Esophagus (tissue), 2 donors: ENCODE measurements around the gene TCP11L1. TPM values are rescaled to one million over a fixed set of nuclear protein-coding genes. Genes with fewer than 3 reads are reported as not detected.
"Not testable (repeated sequence)": the region's sequence is repeated elsewhere in the genome, so short reads cannot be mapped to it uniquely, and the experiment has no call there.

ENCODE experiments used
- H3K27ac ChIP-seq, 2 donors: one replicate each; pipeline ENCODE4 v1.5.1; 2013; ENCODE audit warnings: low read depth in 2 of 2, mild to moderate bottlenecking in 2 of 2, inconsistent platforms in 1 of 2, low read length in 1 of 2, moderate library complexity in 1 of 2
- H3K27me3 ChIP-seq, 2 donors: one replicate each; pipeline ENCODE4 v1.6.1; 2013; ENCODE audit warnings: low read length in 2 of 2, control low read depth in 1 of 2, mild to moderate bottlenecking in 1 of 2; ENCODE audit not compliant: insufficient read depth in 2 of 2, control insufficient read depth in 1 of 2
- H3K36me3 ChIP-seq, 2 donors: one replicate each; pipeline ENCODE4 v1.6.1; 2013; ENCODE audit warnings: low read length in 1 of 2; ENCODE audit not compliant: control insufficient read depth in 2 of 2, insufficient read depth in 2 of 2
- H3K4me1 ChIP-seq, 2 donors: one replicate each; pipeline ENCODE4 v1.6.1; 2013; ENCODE audit warnings: low read length in 1 of 2; ENCODE audit not compliant: control insufficient read depth in 2 of 2, insufficient read depth in 2 of 2
- H3K4me3 ChIP-seq, 2 donors: one replicate each; pipeline ENCODE4 v1.5.1; 2013; ENCODE audit warnings: low read length in 2 of 2, mild to moderate bottlenecking in 2 of 2, low read depth in 1 of 2, moderate library complexity in 1 of 2
- H3K9me3 ChIP-seq, 2 donors: one replicate each; pipeline ENCODE4 v1.6.1; 2013; ENCODE audit warnings: mild to moderate bottlenecking in 2 of 2, low read depth in 1 of 2, low read length in 1 of 2, moderate library complexity in 1 of 2; ENCODE audit not compliant: control insufficient read depth in 2 of 2, insufficient read depth in 1 of 2
- WGBS, 2 donors: extraction: QIAGEN DNeasy Blood & Tissue Kit; methylation state at CpG; one replicate each; pipeline ENCODE4 v1.1.7; 2013; 5-methylcytosine and 5-hydroxymethylcytosine counted together
- polyA plus RNA-seq, 2 donors: library from polyadenylated mRNA; stranded (reverse); fragments of 200-250 nt; gene quantifications; one replicate each; pipeline ENCODE4 v1.2.3, GENCODE V29; 2013
- donor health status: healthy with polysubstance abuse.
- donor health status: Bipolar disorder and iron deficiency.

Gene TCP11L1
- polyA plus RNA-seq, 2 donors, result 2.4 to 3.3 TPM

- 67 to 76% methylated on average over 4 of the region's 4 CpGs for WGBS, 2 donors
- Histone ChIP-seq H3K36me3 (no peaks in the 10 kb centered on the region), H3K4me3 (no peak overlapping the region), H3K27ac (no peak overlapping the region), H3K27me3 (no peaks in the 10 kb centered on the region), H3K4me1 (no peaks in the 10 kb centered on the region), H3K9me3 (no peaks in the 10 kb centered on the region)
Observed at GRCh38 chr11:33027846-33028536, 11.4 kb upstream of the TCP11L1 start.

GRCh38 chr11:33028537-33028914, 10.8 kb upstream of the TCP11L1 start:
- no peak overlapping the region for H3K27ac ChIP-seq
- H3K36me3 ChIP-seq, result no peaks in the 10 kb centered on the region
- WGBS, 2 donors, result 80 to 82% methylated on average over 2 of the region's 2 CpGs
- no peak overlapping the region for H3K4me3 ChIP-seq
- H3K9me3 ChIP-seq, result no peaks in the 10 kb centered on the region
- no peaks in the 10 kb centered on the region for H3K27me3 ChIP-seq
- no peaks in the 10 kb centered on the region for H3K4me1 ChIP-seq

GRCh38 chr11:33029218-33029617, 10.2 kb upstream of the TCP11L1 start:
- H3K27ac ChIP-seq, H3K27me3 ChIP-seq, H3K4me1 ChIP-seq, H3K36me3 ChIP-seq, H3K9me3 ChIP-seq, H3K4me3 ChIP-seq: not testable (repeated sequence)
- WGBS, 2 donors, result 90 to 94% methylated on average over 6 of the region's 6 CpGs

- Histone ChIP-seq H3K36me3 (no peaks in the 10 kb centered on the region), H3K9me3 (no peaks in the 10 kb centered on the region), H3K27ac (no peak overlapping the region), H3K4me3 (no peak overlapping the region), H3K4me1 (no peaks in the 10 kb centered on the region), H3K27me3 (no peaks in the 10 kb centered on the region)
- 56 to 57% methylated on average over 4 of the region's 4 CpGs for WGBS, 2 donors
Observed at GRCh38 chr11:33033493-33033892, 5.9 kb upstream of the TCP11L1 start.

GRCh38 chr11:33035011-33035410, 4.4 kb upstream of the TCP11L1 start:
- no peaks in the 10 kb centered on the region for H3K9me3 ChIP-seq
- 84 to 95% methylated on average over 1 of the region's 1 CpG for WGBS, 2 donors
- no peaks in the 10 kb centered on the region for H3K36me3 ChIP-seq
- no peaks in the 10 kb centered on the region for H3K27me3 ChIP-seq
- no peak overlapping the region for H3K27ac ChIP-seq
- no peaks in the 10 kb centered on the region for H3K4me1 ChIP-seq
- no peak overlapping the region for H3K4me3 ChIP-seq

- H3K27ac ChIP-seq, result peak overlapping the region; percentile 98 to 100
- peaks cover 0 to 3% of the 10 kb centered on the region in 2 donors for H3K36me3 ChIP-seq
- peak overlapping the region; percentile 89 to 99 for H3K4me3 ChIP-seq
- H3K27me3 ChIP-seq, result no peaks in the 10 kb centered on the region
- H3K9me3 ChIP-seq, result no peaks in the 10 kb centered on the region
- H3K4me1 ChIP-seq, result no peaks in the 10 kb centered on the region
- 2 to 4% methylated on average over 30 of the region's 30 CpGs for WGBS, 2 donors
Observed at GRCh38 chr11:33040033-33040861, 875 bp downstream of the TCP11L1 start.

- H3K4me3 ChIP-seq, result peak overlapping the region in 1 of 2 donors; percentile 99
- H3K9me3 ChIP-seq, result no peaks in the 10 kb centered on the region
- 51 to 58% methylated on average over 5 of the region's 5 CpGs for WGBS, 2 donors
- H3K27ac ChIP-seq, result no peak overlapping the region
- H3K4me1 ChIP-seq, result no peaks in the 10 kb centered on the region
- peaks cover 0 to 3% of the 10 kb centered on the region in 2 donors for H3K36me3 ChIP-seq
- no peaks in the 10 kb centered on the region for H3K27me3 ChIP-seq
Observed at GRCh38 chr11:33040862-33041453, 1.6 kb downstream of the TCP11L1 start.

GRCh38 chr11:33043221-33043830, 4.0 kb downstream of the TCP11L1 start:
- WGBS, 2 donors, result 56 to 65% methylated on average over 2 of the region's 2 CpGs
- Histone ChIP-seq H3K4me3 (no peak overlapping the region), H3K36me3 (peaks cover 0 to 6% of the 10 kb centered on the region in 2 donors), H3K4me1 (no peaks in the 10 kb centered on the region), H3K9me3 (no peaks in the 10 kb centered on the region), H3K27me3 (no peaks in the 10 kb centered on the region), H3K27ac (peak overlapping the region in 1 of 2 donors; percentile 17)

GRCh38 chr11:33044285-33044756, 4.9 kb downstream of the TCP11L1 start:
- no peaks in the 10 kb centered on the region for H3K27me3 ChIP-seq
- 60 to 64% methylated on average over 4 of the region's 4 CpGs for WGBS, 2 donors
- peaks cover 0 to 6% of the 10 kb centered on the region in 2 donors for H3K36me3 ChIP-seq
- H3K27ac ChIP-seq, result peak overlapping the region in 1 of 2 donors; percentile 17
- no peaks in the 10 kb centered on the region for H3K4me1 ChIP-seq
- no peaks in the 10 kb centered on the region for H3K9me3 ChIP-seq
- no peak overlapping the region for H3K4me3 ChIP-seq
